ENCODE measurements around the gene MOB4. TPM values are rescaled to one million over a fixed set of nuclear protein-coding genes. Genes with fewer than 3 reads are reported as not detected.

Gene MOB4

GRCh38 chr2:197600306-197600705, 84.4 kb downstream of the MOB4 start:
- Histone ChIP-seq H2BK120ac (ENCODE audit: low read depth, low read length) (no peak overlapping the region), H3K36me3 (ENCODE audit: control insufficient read depth in 1 of 2, insufficient read depth in 2 of 2, low read depth in 1 of 2, low read length in 2 of 2) (no peaks in the 10 kb centered on the region), H3K18ac (ENCODE audit: low read depth in 1 of 2, low read length in 2 of 2) (no peak overlapping the region), H3K4me3 (ENCODE audit: insufficient read depth in 1 of 2, low read depth in 1 of 2, low read length in 2 of 2) (no peak overlapping the region), H2BK12ac (ENCODE audit: low read length in 2 of 2) (no peak overlapping the region), H4K91ac (ENCODE audit: low read length) (no peak overlapping the region), H3K4me2 (ENCODE audit: low read length, poor library complexity, severe bottlenecking) (no peak overlapping the region), H3K4me1 (ENCODE audit: control insufficient read depth, insufficient read depth, low read depth, low read length) (no peaks in the 10 kb centered on the region), H2BK15ac (ENCODE audit: low read depth, poor library complexity, severe bottlenecking) (no peak overlapping the region), H3K9ac (ENCODE audit: low read length) (no peak overlapping the region), H3K27ac (ENCODE audit: low read length, poor library complexity, severe bottlenecking) (no peak overlapping the region), H3K4ac (ENCODE audit: low read depth in 1 of 2, low read length in 2 of 2) (no peak overlapping the region), H3K23ac (ENCODE audit: low read length in 2 of 2) (no peak overlapping the region), H3K79me1 (replicated peaks; ENCODE audit: low read length, poor library complexity, severe bottlenecking) (no peaks in the 10 kb centered on the region), H3K27me3 (ENCODE audit: control insufficient read depth in 1 of 2, insufficient read depth in 1 of 2, low read length in 2 of 2) (no peaks in the 10 kb centered on the region), H4K8ac (ENCODE audit: low read length) (no peak overlapping the region), H3K14ac (ENCODE audit: low read length in 2 of 2) (no peak overlapping the region), H2AFZ (ENCODE audit: low read depth, low read length) (no peak overlapping the region), H2AK5ac (ENCODE audit: low read length, severe bottlenecking) (no peak overlapping the region), H2BK5ac (ENCODE audit: low read depth, low read length, poor library complexity, severe bottlenecking) (no peak overlapping the region), H3K9me3 (ENCODE audit: control insufficient read depth, low read length) (no peaks in the 10 kb centered on the region)
- 94% methylated on average over 5 of the region's 5 CpGs for WGBS
- no peak for DNase-seq

GRCh38 chr2:197601726-197602125, 85.9 kb downstream of the MOB4 start:
- Histone ChIP-seq H2BK5ac (ENCODE audit: low read depth, low read length, poor library complexity, severe bottlenecking) (no peak overlapping the region), H3K18ac (ENCODE audit: low read depth in 1 of 2, low read length in 2 of 2) (no peak overlapping the region), H4K91ac (ENCODE audit: low read length) (no peak overlapping the region), H3K4me2 (ENCODE audit: low read length, poor library complexity, severe bottlenecking) (no peak overlapping the region), H3K4ac (ENCODE audit: low read depth in 1 of 2, low read length in 2 of 2) (no peak overlapping the region), H2BK12ac (ENCODE audit: low read length in 2 of 2) (no peak overlapping the region), H3K4me1 (ENCODE audit: control insufficient read depth, insufficient read depth, low read depth, low read length) (no peaks in the 10 kb centered on the region), H3K9ac (ENCODE audit: low read length) (no peak overlapping the region), H4K8ac (ENCODE audit: low read length) (no peak overlapping the region), H3K36me3 (ENCODE audit: control insufficient read depth in 1 of 2, insufficient read depth in 2 of 2, low read depth in 1 of 2, low read length in 2 of 2) (no peaks in the 10 kb centered on the region), H2BK120ac (ENCODE audit: low read depth, low read length) (no peak overlapping the region), H3K23ac (ENCODE audit: low read length in 2 of 2) (no peak overlapping the region), H3K9me3 (ENCODE audit: control insufficient read depth, low read length) (no peaks in the 10 kb centered on the region), H3K79me1 (replicated peaks; ENCODE audit: low read length, poor library complexity, severe bottlenecking) (no peaks in the 10 kb centered on the region), H2BK15ac (ENCODE audit: low read depth, poor library complexity, severe bottlenecking) (no peak overlapping the region), H3K27ac (ENCODE audit: low read length, poor library complexity, severe bottlenecking) (no peak overlapping the region), H2AK5ac (ENCODE audit: low read length, severe bottlenecking) (no peak overlapping the region), H2AFZ (ENCODE audit: low read depth, low read length) (no peak overlapping the region), H3K14ac (ENCODE audit: low read length in 2 of 2) (no peak overlapping the region), H3K4me3 (ENCODE audit: insufficient read depth in 1 of 2, low read depth in 1 of 2, low read length in 2 of 2) (no peak overlapping the region), H3K27me3 (ENCODE audit: control insufficient read depth in 1 of 2, insufficient read depth in 1 of 2, low read length in 2 of 2) (no peaks in the 10 kb centered on the region)
- no CpG with 5 or more reads among the region's 2 CpGs for WGBS
- no peak for DNase-seq

Small RNA genes lying within 50 kb of the gene (small RNA-seq; reads per million reads assigned to genes)
- gene AC020550.1 (ENCODE audit: low read depth), result not detected
